Measurements from ENCODE around the gene GABRQ. TPM values are rescaled to one million over a fixed set of nuclear protein-coding genes. Genes with fewer than 3 reads are reported as not detected.

Gene GABRQ
- total RNA-seq, 1 experiment from 2014 or later = not detected

DNA sequence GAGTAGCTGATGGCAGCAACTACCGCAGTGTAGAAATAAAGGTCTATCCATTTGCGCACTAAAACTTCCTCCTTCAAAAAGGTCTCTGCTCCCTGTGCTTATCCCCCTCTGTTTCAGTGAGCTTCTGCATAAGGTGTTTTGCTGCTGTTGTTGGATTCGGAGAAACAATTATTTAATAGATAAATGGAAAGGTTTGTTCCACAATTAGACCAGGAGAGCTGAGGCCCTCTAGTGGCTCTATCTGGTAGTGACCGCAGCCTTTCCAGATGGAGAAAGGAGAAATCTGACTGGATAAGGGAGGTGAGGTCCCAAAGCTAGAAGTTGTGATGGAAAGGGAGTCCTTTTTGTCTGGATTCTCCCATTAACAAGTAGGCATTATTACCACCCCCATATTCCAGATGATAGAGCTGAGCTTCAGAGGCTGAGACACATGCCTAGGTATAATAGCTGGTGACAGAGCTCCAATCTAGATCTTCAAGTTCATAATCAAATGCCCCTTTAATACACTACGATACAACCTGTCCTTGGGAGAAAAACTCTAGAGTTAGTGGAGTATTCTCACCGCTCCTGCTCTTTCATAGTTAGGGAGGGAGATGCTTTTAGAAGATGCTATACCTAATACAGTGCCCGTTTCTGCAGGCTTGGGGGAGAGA, 5.1 kb upstream of the GABRQ start:
- Histone ChIP-seq H3K27me3 (replicated peaks; ENCODE audit: insufficient read depth, low read depth, low read length, poor library complexity) (peaks cover 31% of the 10 kb centered on the region), H3K36me3 (ENCODE audit: insufficient read depth, low read length, poor library complexity, severe bottlenecking) (no peaks in the 10 kb centered on the region), H3K4me3 (ENCODE audit: low read depth, low read length, poor library complexity, severe bottlenecking) (no peak overlapping the region), H3K9me3 (ENCODE audit: low read depth, low read length, poor library complexity, severe bottlenecking) (no peaks in the 10 kb centered on the region), H3K27ac (ENCODE audit: low read depth, low read length, poor library complexity, severe bottlenecking) (no peak overlapping the region), H3K4me1 (ENCODE audit: insufficient read depth, low read length, poor library complexity, severe bottlenecking) (no peaks in the 10 kb centered on the region)
- POLR2A ChIA-PET (ENCODE audit: low non-redundant PET) = no interaction called here
- intact Hi-C loops (cut with micrococcal nuclease; ENCODE audit: unreplicated experiment) = loop anchor here (5.0 kb wide), 1 partner anchor 1480 kb away; no protein-coding TSS in a partner anchor
- BruUV-seq (replicated peaks) = no TSS peak
- CTCF ChIA-PET = interaction anchor here (0.5 to 1.1 kb wide), 6 partner anchors 9 to 1107 kb away, joined by 3 to 6 read pairs (median 4); no protein-coding TSS in a partner anchor
- TF ChIP-seq CTCF (conservative IDR thresholded peaks at IDR 0.05; ENCODE audit: low read depth, low read length) (peak; percentile 89), EZH2 (IDR thresholded peaks at IDR 0.05; ENCODE audit: borderline replicate concordance, low read depth, low read length, poor library complexity, severe bottlenecking) (no peak)
- DNase-seq (ENCODE audit: low spot score) = peak; percentile 49

GRCh38 chrX:152635941-152636340, 1.8 kb upstream of the GABRQ start:
- POLR2A ChIA-PET (ENCODE audit: low non-redundant PET) = no interaction called here
- Histone ChIP-seq H3K36me3 (ENCODE audit: insufficient read depth, low read length, poor library complexity, severe bottlenecking) (no peaks in the 10 kb centered on the region), H3K4me1 (ENCODE audit: insufficient read depth, low read length, poor library complexity, severe bottlenecking) (no peaks in the 10 kb centered on the region), H3K27me3 (replicated peaks; ENCODE audit: insufficient read depth, low read depth, low read length, poor library complexity) (peaks cover 27% of the 10 kb centered on the region), H3K27ac (ENCODE audit: low read depth, low read length, poor library complexity, severe bottlenecking) (no peak overlapping the region), H3K4me3 (ENCODE audit: low read depth, low read length, poor library complexity, severe bottlenecking) (no peak overlapping the region), H3K9me3 (ENCODE audit: low read depth, low read length, poor library complexity, severe bottlenecking) (no peaks in the 10 kb centered on the region)
- intact Hi-C loops (cut with micrococcal nuclease; ENCODE audit: unreplicated experiment) = loop anchor here (2.0 kb wide), 1 partner anchor 883 kb away; no protein-coding TSS in a partner anchor
- peak; percentile 49 for DNase-seq (ENCODE audit: low spot score)
- BruUV-seq (replicated peaks) = no TSS peak
- CTCF ChIA-PET = interaction anchor here (1.0 kb wide), 1 partner anchor 883 kb away, joined by 3 read pairs; no protein-coding TSS in a partner anchor
- TF ChIP-seq CTCF (conservative IDR thresholded peaks at IDR 0.05; ENCODE audit: low read depth, low read length) = peak; percentile 61
- TF ChIP-seq EZH2 (IDR thresholded peaks at IDR 0.05; ENCODE audit: borderline replicate concordance, low read depth, low read length, poor library complexity, severe bottlenecking) = no peak

- POLR2A ChIA-PET (ENCODE audit: low non-redundant PET) = no interaction called here
- Histone ChIP-seq H3K36me3 (ENCODE audit: insufficient read depth, low read length, poor library complexity, severe bottlenecking) (no peaks in the 10 kb centered on the region), H3K9me3 (ENCODE audit: low read depth, low read length, poor library complexity, severe bottlenecking) (no peaks in the 10 kb centered on the region), H3K27ac (ENCODE audit: low read depth, low read length, poor library complexity, severe bottlenecking) (no peak overlapping the region), H3K27me3 (replicated peaks; ENCODE audit: insufficient read depth, low read depth, low read length, poor library complexity) (peaks cover 27% of the 10 kb centered on the region), H3K4me3 (ENCODE audit: low read depth, low read length, poor library complexity, severe bottlenecking) (no peak overlapping the region), H3K4me1 (ENCODE audit: insufficient read depth, low read length, poor library complexity, severe bottlenecking) (no peaks in the 10 kb centered on the region)
- no peak for TF ChIP-seq EZH2 (IDR thresholded peaks at IDR 0.05; ENCODE audit: borderline replicate concordance, low read depth, low read length, poor library complexity, severe bottlenecking)
- TF ChIP-seq CTCF (conservative IDR thresholded peaks at IDR 0.05; ENCODE audit: low read depth, low read length) = no peak
- no peak for DNase-seq (ENCODE audit: low spot score)
- intact Hi-C loops (cut with micrococcal nuclease; ENCODE audit: unreplicated experiment) = no loop called here
- CTCF ChIA-PET = no interaction called here
- BruUV-seq (replicated peaks) = no TSS peak
These were observed 779 bp downstream of the GABRQ start for GRCh38 chrX:152638443-152638904.
